Measurements from ENCODE around the gene ATXN2L.
A peak's percentile ranks its signal among the peaks of the same experiment; 100 is the strongest.
"Not testable (repeated sequence)": the region's sequence is repeated elsewhere in the genome, so short reads cannot be mapped to it uniquely, and the experiment has no call there.

The ATXN2L gene

GRCh38 chr16:28873543-28874201 is 50.9 kb downstream of the ATXN2L start:
- DNase-seq, result peak; percentile 67

- no peak for DNase-seq
Observed at GRCh38 chr16:28874406-28874805, 51.6 kb downstream of the ATXN2L start.

- DNase-seq, result no peak
Observed at GRCh38 chr16:28875134-28876018, 52.6 kb downstream of the ATXN2L start.

- no peak for DNase-seq
Observed at GRCh38 chr16:28876019-28876659, 53.3 kb downstream of the ATXN2L start.

GRCh38 chr16:28876973-28877654 is 54.3 kb downstream of the ATXN2L start:
- no peak for DNase-seq

- DNase-seq, result no peak
Observed at GRCh38 chr16:28877655-28878000, 54.8 kb downstream of the ATXN2L start.

- DNase-seq, result no peak
Observed at GRCh38 chr16:28878083-28878926, 55.5 kb downstream of the ATXN2L start, which contains the start of gene ATP2A1. TSS of gene ATP2A1 (plus strand) at chr16:28878488. CDS start at chr16:28878672, 184 bp downstream.

- DNase-seq, result no peak
Observed at GRCh38 chr16:28879261-28879840, 56.6 kb downstream of the ATXN2L start.

- peak; percentile 91 for DNase-seq
Observed at GRCh38 chr16:28879841-28880588, 57.2 kb downstream of the ATXN2L start.

GRCh38 chr16:28880589-28880915 is 57.8 kb downstream of the ATXN2L start:
- no peak for DNase-seq

- no peak for DNase-seq
Observed at GRCh38 chr16:28880955-28881354, 58.2 kb downstream of the ATXN2L start.

GRCh38 chr16:28881565-28881964 is 58.8 kb downstream of the ATXN2L start:
- not testable (repeated sequence) for DNase-seq

GRCh38 chr16:28882551-28883160 is 59.9 kb downstream of the ATXN2L start:
- DNase-seq, result no peak

GRCh38 chr16:28883221-28883996 is 60.6 kb downstream of the ATXN2L start:
- DNase-seq, result no peak

- DNase-seq, result no peak
Observed at GRCh38 chr16:28884045-28884444, 61.2 kb downstream of the ATXN2L start.

Measured in CD4-positive, alpha-beta T cell treated with Interleukin-17A for 1 hour (primary cell).